Activated T-cell treated with anti-CD3 and anti-CD28 coated beads, Interleukin-2, amount 50 U/mL, for 4 hours (primary cell): ENCODE results near the gene GSX1. TPM values are rescaled to one million over a fixed set of nuclear protein-coding genes. Genes with fewer than 3 reads are reported as not detected.
A peak's percentile ranks its signal among the peaks of the same experiment; 100 is the strongest.

Experiments
- ATAC-seq, 2 donors: fragments of 200-7000 bp; cut with Tn5 transposase; one replicate each; pipeline ENCODE4 v1.10.0; 2021
- DNase-seq: peaks from one replicate; pipeline ENCODE4 v3.0.0-alpha.2; 2020
- H3K27me3 Mint-ChIP-seq: one replicate; pipeline ENCODE4 v1.8.0; 2021; ENCODE audit warnings: low read depth, mixed read lengths
- H3K36me3 Mint-ChIP-seq: one replicate; pipeline ENCODE4 v1.8.0; 2022; ENCODE audit warnings: mixed read lengths; ENCODE audit not compliant: insufficient read depth
- H3K4me1 Mint-ChIP-seq: one replicate; pipeline ENCODE4 v1.8.0; 2021; ENCODE audit warnings: low read depth, mixed read lengths
- H3K4me3 Mint-ChIP-seq: one replicate; pipeline ENCODE4 v1.8.0; 2021; ENCODE audit warnings: mild to moderate bottlenecking, moderate library complexity, mixed read lengths
- H3K9me3 Mint-ChIP-seq: one replicate; pipeline ENCODE4 v1.8.0; 2021; ENCODE audit warnings: mixed read lengths
- total RNA-seq, 3 donors: library from RNA; stranded (reverse); gene quantifications; one replicate each; pipeline ENCODE4 v1.2.1, GENCODE V29; 2021

Gene GSX1
- total RNA-seq, 3 donors from 2014 or later = not detected

DNA sequence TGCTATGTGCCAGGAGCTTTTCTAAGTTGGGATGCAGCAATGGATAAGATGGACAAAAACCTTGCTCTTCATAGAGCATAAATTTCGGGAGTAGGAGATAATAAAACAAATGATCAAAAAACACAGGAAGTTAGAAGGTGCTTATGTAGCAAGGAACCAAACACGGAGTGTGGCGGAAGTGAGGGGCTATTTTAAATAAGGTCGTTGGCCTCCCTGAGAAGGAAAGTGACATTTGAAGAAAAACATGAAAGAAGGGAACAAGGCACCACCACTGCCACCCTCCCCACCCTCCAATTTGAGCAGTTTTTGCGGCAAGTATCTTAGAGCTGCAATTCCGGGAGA, 3.2 kb upstream of the GSX1 start:
- no peak for ATAC-seq
- no peak for DNase-seq
- H3K4me3 Mint-ChIP-seq = peak overlapping the region; percentile 39
- peaks cover 30% of the 10 kb centered on the region for H3K4me1 Mint-ChIP-seq
- no peaks in the 10 kb centered on the region for H3K36me3 Mint-ChIP-seq
- H3K9me3 Mint-ChIP-seq = peaks cover 4% of the 10 kb centered on the region
- H3K27me3 Mint-ChIP-seq = peaks cover 67% of the 10 kb centered on the region

- peak overlapping the region; percentile 59 for H3K4me3 Mint-ChIP-seq
- ATAC-seq (peak in 1 of 2 donors; percentile 29), DNase-seq (no peak)
- H3K9me3 Mint-ChIP-seq = peaks cover 3% of the 10 kb centered on the region
- H3K4me1 Mint-ChIP-seq = peaks cover 31% of the 10 kb centered on the region
- peaks cover 73% of the 10 kb centered on the region for H3K27me3 Mint-ChIP-seq
- no peaks in the 10 kb centered on the region for H3K36me3 Mint-ChIP-seq
These were observed 2.6 kb upstream of the GSX1 start for GRCh38 chr13:27789495-27790303.

DNA sequence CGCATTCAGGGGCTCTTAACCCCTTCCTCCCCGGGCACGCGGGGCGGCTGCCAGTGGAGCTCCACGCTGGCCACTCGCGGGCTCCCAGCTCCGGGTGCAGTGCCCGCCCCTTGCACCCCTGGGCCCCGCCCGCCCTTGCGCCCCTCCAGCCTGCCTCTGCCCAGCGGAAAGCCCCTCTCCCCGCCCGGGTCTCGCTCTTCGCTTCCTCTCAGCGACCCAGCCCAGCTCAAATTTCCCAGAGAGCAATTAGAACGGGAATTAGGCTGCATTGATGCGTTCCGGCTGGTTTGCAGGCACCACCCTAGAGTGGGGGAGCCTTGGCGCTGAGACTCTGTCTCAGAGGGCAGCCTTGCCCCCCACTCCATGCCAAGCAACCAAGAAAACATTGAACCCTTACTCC, 1.8 kb upstream of the GSX1 start:
- DNase-seq (no peak), ATAC-seq (no peak)
- Mint-ChIP-seq H3K4me1 (peaks cover 31% of the 10 kb centered on the region), H3K4me3 (peak overlapping the region; percentile 81), H3K27me3 (peaks cover 76% of the 10 kb centered on the region), H3K9me3 (no peaks in the 10 kb centered on the region), H3K36me3 (no peaks in the 10 kb centered on the region)

- peak overlapping the region; percentile 81 for H3K4me3 Mint-ChIP-seq
- H3K27me3 Mint-ChIP-seq = peaks cover 82% of the 10 kb centered on the region
- ATAC-seq (no peak), DNase-seq (no peak)
- peaks cover 31% of the 10 kb centered on the region for H3K4me1 Mint-ChIP-seq
- H3K9me3 Mint-ChIP-seq = no peaks in the 10 kb centered on the region
- no peaks in the 10 kb centered on the region for H3K36me3 Mint-ChIP-seq
These were observed 960 bp upstream of the GSX1 start for GRCh38 chr13:27791146-27791900.

GRCh38 chr13:27791901-27792392, 336 bp upstream of the GSX1 start:
- ATAC-seq (no peak), DNase-seq (no peak)
- Mint-ChIP-seq H3K36me3 (no peaks in the 10 kb centered on the region), H3K4me1 (peaks cover 31% of the 10 kb centered on the region), H3K4me3 (peak overlapping the region; percentile 81), H3K9me3 (no peaks in the 10 kb centered on the region), H3K27me3 (peaks cover 86% of the 10 kb centered on the region)

DNA sequence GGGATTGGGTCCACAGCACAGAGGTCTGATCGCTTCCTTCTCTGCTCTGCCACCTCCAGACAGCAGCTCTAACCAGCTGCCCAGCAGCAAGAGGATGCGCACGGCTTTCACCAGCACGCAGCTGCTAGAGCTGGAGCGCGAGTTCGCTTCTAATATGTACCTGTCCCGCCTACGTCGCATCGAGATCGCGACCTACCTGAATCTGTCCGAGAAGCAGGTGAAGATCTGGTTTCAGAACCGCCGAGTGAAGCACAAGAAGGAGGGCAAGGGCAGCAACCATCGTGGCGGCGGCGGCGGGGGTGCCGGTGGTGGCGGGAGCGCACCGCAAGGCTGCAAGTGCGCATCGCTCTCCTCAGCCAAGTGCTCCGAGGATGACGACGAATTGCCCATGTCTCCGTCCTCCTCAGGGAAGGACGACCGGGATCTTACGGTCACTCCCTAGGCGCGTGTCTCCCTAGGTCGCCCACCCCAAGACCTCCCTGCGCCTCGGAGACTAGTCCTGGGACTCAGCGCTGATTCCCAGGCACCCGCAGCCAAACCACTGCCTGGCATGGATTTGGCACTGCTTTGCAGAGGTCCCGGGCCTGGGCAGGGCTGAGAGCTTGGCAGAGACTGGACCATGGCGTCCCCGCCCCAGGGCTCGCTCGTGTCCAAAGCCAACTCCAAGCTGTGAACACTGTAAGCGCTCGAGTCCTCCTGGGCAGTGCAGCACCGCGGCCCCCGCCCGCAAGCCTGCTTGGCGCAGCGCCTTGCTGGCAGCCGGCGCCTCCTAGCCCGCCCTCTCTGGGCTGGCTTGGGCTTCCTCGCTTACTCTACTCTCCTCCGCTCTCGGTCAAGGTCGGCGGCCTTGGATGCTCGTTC, 1.5 kb downstream of the GSX1 start:
- H3K9me3 Mint-ChIP-seq = no peaks in the 10 kb centered on the region
- no peaks in the 10 kb centered on the region for H3K36me3 Mint-ChIP-seq
- peaks cover 31% of the 10 kb centered on the region for H3K4me1 Mint-ChIP-seq
- no peak for DNase-seq
- ATAC-seq = no peak
- no peak overlapping the region for H3K4me3 Mint-ChIP-seq
- H3K27me3 Mint-ChIP-seq = peaks cover 85% of the 10 kb centered on the region

- Mint-ChIP-seq H3K4me1 (peaks cover 27% of the 10 kb centered on the region), H3K36me3 (no peaks in the 10 kb centered on the region), H3K27me3 (peaks cover 83% of the 10 kb centered on the region), H3K9me3 (no peaks in the 10 kb centered on the region), H3K4me3 (no peak overlapping the region)
- ATAC-seq (no peak), DNase-seq (no peak)
These were observed 2.0 kb downstream of the GSX1 start for GRCh38 chr13:27794368-27794691.

DNA sequence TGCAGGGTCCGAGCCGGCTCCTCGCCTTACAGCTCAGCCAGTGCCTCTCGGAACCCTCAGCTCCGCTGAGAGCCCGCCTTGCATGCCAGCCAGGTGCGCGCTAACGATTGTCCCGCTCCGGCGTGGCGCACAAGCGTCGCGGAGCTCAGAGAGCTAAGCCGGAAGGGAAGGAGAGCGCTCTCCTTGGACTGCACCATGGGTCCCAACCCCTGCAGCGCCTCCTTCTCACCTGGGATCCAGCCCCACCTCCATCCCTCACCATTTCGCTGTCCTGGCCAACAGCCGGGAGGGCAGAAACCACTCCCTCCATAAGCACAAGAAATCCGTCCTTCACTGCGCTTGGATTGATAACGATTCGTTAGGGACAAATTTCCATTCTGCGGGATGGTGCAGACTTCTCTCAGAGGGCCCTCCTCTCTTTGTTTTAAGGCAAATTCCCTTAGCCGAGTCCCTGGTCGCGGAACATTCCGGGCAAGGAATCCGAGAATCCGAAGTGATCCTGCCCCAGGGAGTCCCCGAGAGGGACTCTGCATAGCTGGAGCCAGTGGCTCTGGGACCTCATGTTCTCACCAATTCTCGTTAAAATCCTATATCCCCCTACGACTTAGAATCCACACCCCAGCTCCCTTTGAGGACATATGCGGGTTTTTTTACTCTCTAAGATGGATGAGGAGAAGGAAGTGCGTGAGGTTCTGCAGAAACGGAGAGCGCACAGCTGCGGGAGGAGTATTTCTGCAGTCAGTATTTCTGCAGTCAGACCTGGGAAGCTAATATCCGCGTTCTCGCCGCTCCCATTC, 2.8 kb downstream of the GSX1 start:
- Mint-ChIP-seq H3K9me3 (no peaks in the 10 kb centered on the region), H3K27me3 (peaks cover 88% of the 10 kb centered on the region), H3K4me3 (no peak overlapping the region), H3K36me3 (no peaks in the 10 kb centered on the region), H3K4me1 (peaks cover 24% of the 10 kb centered on the region)
- no peak for DNase-seq
- no peak for ATAC-seq

DNA sequence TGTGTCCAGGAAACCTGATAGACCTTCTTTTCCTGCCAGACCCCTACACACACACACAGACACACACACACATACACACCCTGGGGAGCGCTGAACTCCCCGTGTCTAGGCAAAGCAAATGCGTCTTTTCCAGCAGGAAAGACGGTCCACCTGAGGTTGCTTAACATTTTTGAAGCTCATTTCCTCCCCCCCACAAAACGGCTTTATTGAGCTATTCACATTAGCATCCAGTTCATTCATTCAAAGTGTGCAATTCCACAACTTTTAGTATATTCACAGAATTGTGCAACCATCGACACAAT, 3.4 kb downstream of the GSX1 start:
- no peak for ATAC-seq
- peaks cover 21% of the 10 kb centered on the region for H3K4me1 Mint-ChIP-seq

DNA sequence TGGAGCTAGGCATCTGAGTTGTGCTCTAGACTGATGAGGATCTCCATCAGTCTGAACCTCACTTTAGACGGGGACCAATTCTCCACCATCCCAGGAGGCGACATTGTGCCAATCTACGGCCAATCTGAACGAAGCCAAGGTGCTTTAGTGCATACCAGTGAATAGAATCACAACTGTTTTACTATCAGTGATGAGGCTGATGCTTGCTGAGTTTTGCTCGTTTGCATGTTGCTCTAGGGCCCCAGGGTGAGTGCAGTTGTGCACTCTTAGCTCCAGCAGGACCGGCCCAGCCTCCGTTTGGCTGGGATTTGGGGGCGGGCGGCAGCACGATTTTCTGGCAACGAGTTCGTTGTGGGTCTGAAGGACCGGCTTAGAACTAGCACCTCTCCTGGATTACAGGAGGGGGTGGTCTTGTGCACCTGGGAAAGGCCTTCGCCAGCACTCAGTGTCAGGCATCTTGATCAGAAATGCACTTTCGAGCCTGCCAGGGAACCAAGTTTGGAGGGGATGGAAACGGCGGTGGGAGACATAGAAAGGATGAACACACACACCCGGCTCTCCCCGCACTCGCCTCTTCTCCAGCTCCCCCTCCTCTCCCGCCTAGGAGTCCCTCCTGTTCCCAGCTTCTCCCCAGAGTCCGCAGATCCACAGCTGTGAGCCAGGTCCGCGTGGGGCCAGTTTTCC, 4.4 kb downstream of the GSX1 start:
- Mint-ChIP-seq H3K27me3 (peaks cover 86% of the 10 kb centered on the region), H3K4me1 (peaks cover 11% of the 10 kb centered on the region), H3K36me3 (no peaks in the 10 kb centered on the region), H3K9me3 (no peaks in the 10 kb centered on the region), H3K4me3 (no peak overlapping the region)
- no peak for ATAC-seq
- DNase-seq = no peak

More for the DNA sequence above, 3.4 kb downstream of the GSX1 start:
- no peak for DNase-seq
- H3K4me3 Mint-ChIP-seq = no peak overlapping the region
- no peaks in the 10 kb centered on the region for H3K9me3 Mint-ChIP-seq
- no peaks in the 10 kb centered on the region for H3K36me3 Mint-ChIP-seq
- peaks cover 90% of the 10 kb centered on the region for H3K27me3 Mint-ChIP-seq

DNA sequence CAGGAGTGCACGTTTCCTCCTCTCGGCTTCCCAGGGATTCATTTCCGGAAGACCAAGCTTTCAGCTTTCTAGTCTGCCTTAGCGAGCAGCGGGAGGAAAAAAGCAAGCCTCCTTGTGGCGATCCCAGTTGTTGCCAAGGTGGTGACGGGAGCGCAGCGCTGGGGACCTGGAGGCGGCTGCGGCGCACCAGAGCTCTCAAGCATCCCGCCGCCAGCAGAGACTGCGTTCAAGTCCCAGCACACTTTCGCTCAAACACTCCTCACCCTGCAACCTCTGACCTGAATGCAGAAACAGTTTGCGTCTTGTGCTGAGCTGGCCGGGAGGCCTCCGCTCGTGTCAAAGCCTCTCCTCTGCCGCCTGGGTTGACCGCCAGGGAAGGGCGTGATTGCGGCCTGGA, 4.9 kb downstream of the GSX1 start:
- no peaks in the 10 kb centered on the region for H3K9me3 Mint-ChIP-seq
- no peak for ATAC-seq
- no peak for DNase-seq
- H3K4me3 Mint-ChIP-seq = no peak overlapping the region
- H3K4me1 Mint-ChIP-seq = peaks cover 6% of the 10 kb centered on the region
- H3K27me3 Mint-ChIP-seq = peaks cover 84% of the 10 kb centered on the region
- H3K36me3 Mint-ChIP-seq = no peaks in the 10 kb centered on the region

DNA sequence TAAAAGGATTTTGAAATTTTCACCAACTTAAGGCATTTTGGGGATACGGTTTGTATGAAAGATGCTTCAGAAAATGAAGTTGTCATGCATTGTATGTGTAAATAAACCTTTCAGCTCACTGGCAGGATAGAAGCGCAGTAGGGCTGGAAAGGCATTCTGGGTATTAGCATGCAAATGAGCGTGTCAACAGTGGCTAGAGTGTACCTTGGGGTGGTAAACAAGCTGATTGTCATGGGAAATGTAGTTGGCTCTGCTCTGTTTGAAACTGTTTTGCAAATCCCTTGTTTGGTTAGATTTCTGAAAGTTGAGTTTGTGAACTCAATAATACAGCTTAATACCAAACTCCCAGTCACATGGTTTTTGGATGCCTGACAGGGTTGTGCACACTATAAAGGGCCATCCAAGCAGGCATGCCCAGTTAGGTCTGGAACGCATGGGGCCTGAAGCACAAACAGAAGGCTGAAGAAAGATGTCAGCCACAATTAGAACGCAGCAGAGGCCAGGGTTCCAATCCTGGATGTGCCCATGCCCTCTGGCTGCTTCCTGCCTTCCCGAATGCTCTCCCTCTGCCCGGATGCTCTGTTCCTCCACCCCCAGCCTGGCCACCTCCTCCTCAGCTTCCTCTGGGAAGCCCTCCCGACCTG, 14.6 kb downstream of the GSX1 start:
- H3K9me3 Mint-ChIP-seq = no peaks in the 10 kb centered on the region
- no peak for ATAC-seq
- H3K4me3 Mint-ChIP-seq = no peak overlapping the region
- H3K27me3 Mint-ChIP-seq = peaks cover 46% of the 10 kb centered on the region
- H3K36me3 Mint-ChIP-seq = no peaks in the 10 kb centered on the region
- DNase-seq = no peak
- H3K4me1 Mint-ChIP-seq = no peaks in the 10 kb centered on the region

GRCh38 chr13:27808851-27809550, 16.7 kb downstream of the GSX1 start:
- Mint-ChIP-seq H3K4me1 (no peaks in the 10 kb centered on the region), H3K4me3 (no peak overlapping the region), H3K36me3 (no peaks in the 10 kb centered on the region), H3K27me3 (peaks cover 51% of the 10 kb centered on the region), H3K9me3 (no peaks in the 10 kb centered on the region)
- ATAC-seq (no peak), DNase-seq (no peak)
